HepG2 (cell line): ENCODE data around the gene CD320. TPM values are rescaled to one million over a fixed set of nuclear protein-coding genes. Genes with fewer than 3 reads are reported as not detected.

ENCODE experiments used
- ATF7 ChIP-seq, 2 experiments: fragments of 450-650 bp in 1 of 2; sonication (generic) in 1 of 2; formaldehyde crosslinking in 1 of 2; IDR thresholded peaks; 2 replicates each; pipeline versions ENCODE4 v1.4.0 to v1.6.1; 2016 to 2020; ENCODE audit warnings: antibody characterized with exemption in 1 of 2, mild to moderate bottlenecking in 1 of 2, missing genetic modification reagents in 1 of 2
- CEBPB ChIP-seq: IDR thresholded peaks from 2 replicates; pipeline ENCODE4 v1.6.1; 2011; ENCODE audit warnings: low read depth, low read length, improper control_type of control experiment, borderline replicate concordance
- ERF ChIP-seq: IDR thresholded peaks from 2 replicates; pipeline ENCODE4 v1.6.1; 2018; ENCODE audit warnings: missing biosample characterization, missing genetic modification reagents
- FOSL2 ChIP-seq: sonication (generic); formaldehyde crosslinking; IDR thresholded peaks from 2 replicates; pipeline ENCODE4 v1.4.0; 2020; ENCODE audit warnings: missing genetic modification reagents
- GABPA ChIP-seq, 2 experiments: IDR thresholded peaks; 2 replicates each; pipeline ENCODE4 v1.6.1; 2011 to 2016; ENCODE audit warnings: low read depth in 2 of 2, low read length in 1 of 2, missing biosample characterization in 1 of 2, missing genetic modification characterization in 1 of 2
- HOXA9 ChIP-seq: sonication (generic); formaldehyde crosslinking; IDR thresholded peaks from 2 replicates; pipeline ENCODE4 v1.8.1; 2022; ENCODE audit warnings: missing genetic modification reagents, mild to moderate bottlenecking, moderate library complexity, borderline replicate concordance
- KDM3A ChIP-seq: IDR thresholded peaks from 2 replicates; pipeline ENCODE4 v1.6.1; 2018; ENCODE audit warnings: low read depth, missing compliant biosample characterization
- MED1 ChIP-seq: sonication (generic); formaldehyde crosslinking; IDR thresholded peaks from 2 replicates; pipeline ENCODE4 v1.4.0; 2020; ENCODE audit warnings: missing genetic modification reagents
- RXRB ChIP-seq: IDR thresholded peaks from 2 replicates; pipeline ENCODE4 v1.6.1; 2016; ENCODE audit warnings: borderline replicate concordance, missing genetic modification reagents, missing compliant biosample characterization
- SNRNP70 ChIP-seq: fragments of 200-400 bp; formaldehyde crosslinking; IDR thresholded peaks from 2 replicates; pipeline ENCODE4 v1.6.1; 2017; ENCODE audit warnings: mild to moderate bottlenecking, low read depth, low read length, moderate library complexity
- SRY ChIP-seq: sonication (generic); formaldehyde crosslinking; IDR thresholded peaks from 2 replicates; pipeline ENCODE4 v1.8.0; 2022; ENCODE audit warnings: mild to moderate bottlenecking, missing genetic modification reagents
- YEATS4 ChIP-seq: sonication (generic); formaldehyde crosslinking; IDR thresholded peaks from 2 replicates; pipeline ENCODE4 v1.4.0; 2020; ENCODE audit warnings: missing genetic modification reagents, borderline replicate concordance
- ZFP1 ChIP-seq: IDR thresholded peaks from 2 replicates; pipeline ENCODE4 v1.6.1; 2016
- polyA plus RNA-seq, 8 experiments: library from polyadenylated mRNA; depleted of rRNA in 3 of 8; stranded (reverse) in 7 of 8; unstranded in 1 of 8; fragments of >200 nt; fragmentation: Illumina TruSeq in 4 of 8; extraction: Trizol in 4 of 8; gene quantifications; 2 replicates each; pipeline versions ENCODE4 v1.2.1 to v1.2.3, GENCODE V29; 2011 to 2016; ENCODE audit warnings: low read depth in 4 of 8, missing spikeins in 1 of 8, mixed read lengths in 1 of 8; ENCODE audit not compliant: insufficient read depth in 1 of 8
- total RNA-seq, 5 experiments: library from RNA; depleted of rRNA; stranded (reverse); fragments of >200 nt; fragmentation: Illumina TruSeq; extraction: Trizol; gene quantifications; 2 replicates each; pipeline ENCODE4 v1.2.3, GENCODE V29; 2016; ENCODE audit warnings: low read depth in 1 of 5
- TF ChIP-seq, protein P1 (sequence below): IDR thresholded peaks from 2 replicates; pipeline ENCODE4 v1.6.1; 2016; ENCODE audit warnings: low read depth, missing genetic modification reagents, missing compliant biosample characterization

Gene CD320
- total and polyA plus RNA-seq, 2 of the 13 experiments (the other 11 are each of a cell fraction or from before 2014, with no cell fraction given) = 83.1 to 99.9 TPM

GRCh38 chr19:8324186-8325050 lies 16.3 kb upstream of the CD320 start (continued):
- TF ChIP-seq, protein P1, sequence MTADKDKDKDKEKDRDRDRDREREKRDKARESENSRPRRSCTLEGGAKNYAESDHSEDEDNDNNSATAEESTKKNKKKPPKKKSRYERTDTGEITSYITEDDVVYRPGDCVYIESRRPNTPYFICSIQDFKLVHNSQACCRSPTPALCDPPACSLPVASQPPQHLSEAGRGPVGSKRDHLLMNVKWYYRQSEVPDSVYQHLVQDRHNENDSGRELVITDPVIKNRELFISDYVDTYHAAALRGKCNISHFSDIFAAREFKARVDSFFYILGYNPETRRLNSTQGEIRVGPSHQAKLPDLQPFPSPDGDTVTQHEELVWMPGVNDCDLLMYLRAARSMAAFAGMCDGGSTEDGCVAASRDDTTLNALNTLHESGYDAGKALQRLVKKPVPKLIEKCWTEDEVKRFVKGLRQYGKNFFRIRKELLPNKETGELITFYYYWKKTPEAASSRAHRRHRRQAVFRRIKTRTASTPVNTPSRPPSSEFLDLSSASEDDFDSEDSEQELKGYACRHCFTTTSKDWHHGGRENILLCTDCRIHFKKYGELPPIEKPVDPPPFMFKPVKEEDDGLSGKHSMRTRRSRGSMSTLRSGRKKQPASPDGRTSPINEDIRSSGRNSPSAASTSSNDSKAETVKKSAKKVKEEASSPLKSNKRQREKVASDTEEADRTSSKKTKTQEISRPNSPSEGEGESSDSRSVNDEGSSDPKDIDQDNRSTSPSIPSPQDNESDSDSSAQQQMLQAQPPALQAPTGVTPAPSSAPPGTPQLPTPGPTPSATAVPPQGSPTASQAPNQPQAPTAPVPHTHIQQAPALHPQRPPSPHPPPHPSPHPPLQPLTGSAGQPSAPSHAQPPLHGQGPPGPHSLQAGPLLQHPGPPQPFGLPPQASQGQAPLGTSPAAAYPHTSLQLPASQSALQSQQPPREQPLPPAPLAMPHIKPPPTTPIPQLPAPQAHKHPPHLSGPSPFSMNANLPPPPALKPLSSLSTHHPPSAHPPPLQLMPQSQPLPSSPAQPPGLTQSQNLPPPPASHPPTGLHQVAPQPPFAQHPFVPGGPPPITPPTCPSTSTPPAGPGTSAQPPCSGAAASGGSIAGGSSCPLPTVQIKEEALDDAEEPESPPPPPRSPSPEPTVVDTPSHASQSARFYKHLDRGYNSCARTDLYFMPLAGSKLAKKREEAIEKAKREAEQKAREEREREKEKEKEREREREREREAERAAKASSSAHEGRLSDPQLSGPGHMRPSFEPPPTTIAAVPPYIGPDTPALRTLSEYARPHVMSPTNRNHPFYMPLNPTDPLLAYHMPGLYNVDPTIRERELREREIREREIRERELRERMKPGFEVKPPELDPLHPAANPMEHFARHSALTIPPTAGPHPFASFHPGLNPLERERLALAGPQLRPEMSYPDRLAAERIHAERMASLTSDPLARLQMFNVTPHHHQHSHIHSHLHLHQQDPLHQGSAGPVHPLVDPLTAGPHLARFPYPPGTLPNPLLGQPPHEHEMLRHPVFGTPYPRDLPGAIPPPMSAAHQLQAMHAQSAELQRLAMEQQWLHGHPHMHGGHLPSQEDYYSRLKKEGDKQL (CRISPR knock-in tag) = no peak
- TF ChIP-seq SNRNP70 (no peak), ZFP1 (CRISPR knock-in tag) (no peak), GABPA (IDR thresholded peaks at IDR 0.05; ENCODE audit: low read depth, low read length) (no peak), GABPA (CRISPR knock-in tag; IDR thresholded peaks at IDR 0.05; ENCODE audit: low read depth) (no peak), FOSL2 (CRISPR knock-in tag) (no peak), ERF (CRISPR knock-in tag) (no peak), RXRB (CRISPR knock-in tag) (no peak), HOXA9 (no peak), ATF7 (IDR thresholded peaks at IDR 0.05) (no peak), ATF7 (CRISPR knock-in tag; IDR thresholded peaks at IDR 0.05) (no peak), KDM3A (no peak), YEATS4 (CRISPR knock-in tag) (no peak), CEBPB (no peak), MED1 (CRISPR knock-in tag) (no peak), SRY (no peak)
- TF ChIP-seq, all 625 proteins: peak for 27
